GM19328 (cell line): ENCODE data around the gene SWAP70.
"Not testable (repeated sequence)": the region's sequence is repeated elsewhere in the genome, so short reads cannot be mapped to it uniquely, and the experiment has no call there.

Experiments
- ATAC-seq: cut with Tn5 transposase; IDR thresholded peaks from one replicate; pipeline ENCODE4 v1.9.1; 2021; ENCODE audit warnings: mild to moderate bottlenecking, moderate library complexity; ENCODE audit not compliant: unreplicated experiment

SWAP70 gene

DNA sequence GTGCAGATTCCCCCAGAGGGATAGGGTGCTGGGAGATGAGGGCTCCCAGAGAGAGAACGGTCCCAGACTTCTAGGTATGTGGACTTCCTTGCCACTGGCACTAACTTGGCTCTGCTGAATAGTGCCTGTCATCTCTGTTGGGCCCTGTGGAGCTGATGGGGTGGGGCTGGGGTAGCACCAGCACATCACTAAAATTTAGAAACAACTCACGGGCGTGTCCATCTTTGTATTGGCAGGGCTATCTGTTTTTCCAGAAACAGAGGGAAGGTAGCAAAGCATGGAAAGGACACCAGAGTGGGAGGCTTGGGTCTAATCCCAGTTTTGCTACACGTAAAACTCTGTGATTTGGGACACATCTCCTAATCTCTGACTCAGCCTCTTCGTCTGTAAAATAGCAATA lies 25.8 kb downstream of the SWAP70 start:
- ATAC-seq, result no peak

DNA sequence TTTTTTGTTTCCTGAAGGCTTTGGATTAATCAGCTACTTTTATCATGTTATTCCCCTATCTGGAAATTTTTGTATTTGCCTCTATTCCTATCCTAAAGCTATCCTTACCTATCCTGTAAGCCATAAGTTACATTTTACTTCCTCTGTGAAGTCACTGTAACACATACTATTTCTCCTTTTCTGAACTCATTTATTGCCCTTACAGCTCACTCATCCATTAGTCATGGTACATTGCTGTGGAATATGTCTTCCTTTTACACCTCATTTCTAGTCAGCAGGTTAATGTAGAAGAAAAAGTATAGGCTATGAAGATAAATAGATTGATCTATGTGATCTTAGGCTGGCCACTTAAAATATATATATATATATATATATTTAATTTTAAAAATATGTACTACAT lies 28.0 kb downstream of the SWAP70 start:
- no peak for ATAC-seq

DNA sequence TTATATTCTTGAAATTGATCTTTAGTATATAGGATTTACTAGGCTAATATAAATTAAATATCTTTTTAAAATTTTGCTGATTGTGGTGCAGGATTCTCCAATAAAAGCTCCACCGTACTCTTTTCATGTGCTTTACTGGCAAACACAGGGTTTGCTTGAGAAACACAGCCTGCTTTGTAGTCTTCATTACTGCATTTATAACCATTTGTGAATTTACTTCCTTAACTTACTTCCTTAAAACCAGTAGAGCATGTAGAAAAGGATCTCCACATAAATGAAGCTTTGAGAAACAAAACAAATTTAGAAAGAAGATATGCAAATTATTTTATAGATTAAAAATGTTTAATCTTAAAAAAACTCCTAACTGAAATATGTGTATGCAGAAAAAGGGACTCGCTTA lies 28.8 kb downstream of the SWAP70 start:
- no peak for ATAC-seq

DNA sequence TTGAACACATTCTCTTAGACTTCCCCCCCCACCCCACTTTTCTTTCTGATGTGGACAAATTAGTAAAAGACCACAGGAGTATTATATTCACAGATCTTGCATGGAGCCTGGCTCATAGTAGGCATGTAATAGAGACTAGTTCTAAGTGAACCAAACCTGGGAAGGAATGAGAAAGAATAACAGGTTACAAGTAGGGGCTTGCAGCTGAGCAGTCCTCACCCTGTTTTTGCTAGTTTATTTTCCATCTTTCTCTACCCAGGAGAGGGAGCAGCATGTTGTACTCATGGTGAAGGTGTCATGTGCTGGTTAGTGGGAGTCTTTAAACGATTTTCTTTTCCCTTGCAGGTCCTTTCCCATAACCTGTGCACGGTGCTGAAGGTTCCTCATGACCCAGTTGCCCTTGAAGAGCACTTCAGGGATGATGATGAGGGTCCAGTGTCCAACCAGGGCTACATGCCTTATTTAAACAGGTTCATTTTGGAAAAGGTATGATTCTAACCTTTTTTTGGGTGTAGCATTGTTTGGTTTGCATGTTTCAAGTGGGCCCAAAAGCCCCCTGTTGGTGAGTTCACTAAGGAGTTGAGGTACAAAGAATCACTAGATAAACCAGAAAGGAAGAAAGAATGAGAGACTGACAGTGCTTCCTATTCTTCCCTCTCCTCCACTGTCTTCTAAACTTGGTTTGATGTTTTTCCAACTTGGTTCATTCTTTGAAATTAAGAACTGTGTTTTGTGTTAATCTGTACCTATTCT lies 30.1 kb downstream of the SWAP70 start:
- no peak for ATAC-seq

DNA sequence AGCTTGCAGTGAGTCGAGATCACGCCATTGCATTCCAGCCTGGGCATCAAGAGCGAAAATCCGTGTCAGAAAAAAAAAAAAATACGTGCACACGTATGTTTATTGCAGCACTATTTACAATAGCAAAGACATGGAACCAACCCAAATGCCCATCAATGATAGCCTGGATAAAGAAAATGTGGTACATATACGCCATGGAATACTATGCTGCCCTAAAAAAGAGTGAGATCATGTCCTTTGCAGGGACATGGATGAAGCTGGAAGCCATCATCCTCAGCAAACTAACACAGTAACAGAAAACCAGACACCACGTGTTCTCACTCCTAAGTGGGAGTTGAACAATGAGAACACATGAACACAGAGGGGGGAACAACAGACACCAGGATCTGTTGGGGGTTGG lies 31.4 kb downstream of the SWAP70 start:
- ATAC-seq, result not testable (repeated sequence)

- ATAC-seq, result no peak
These were observed 33.9 kb downstream of the SWAP70 start for GRCh38 chr11:9697766-9698165.

GRCh38 chr11:9700105-9700801 lies 36.4 kb downstream of the SWAP70 start:
- no peak for ATAC-seq

DNA sequence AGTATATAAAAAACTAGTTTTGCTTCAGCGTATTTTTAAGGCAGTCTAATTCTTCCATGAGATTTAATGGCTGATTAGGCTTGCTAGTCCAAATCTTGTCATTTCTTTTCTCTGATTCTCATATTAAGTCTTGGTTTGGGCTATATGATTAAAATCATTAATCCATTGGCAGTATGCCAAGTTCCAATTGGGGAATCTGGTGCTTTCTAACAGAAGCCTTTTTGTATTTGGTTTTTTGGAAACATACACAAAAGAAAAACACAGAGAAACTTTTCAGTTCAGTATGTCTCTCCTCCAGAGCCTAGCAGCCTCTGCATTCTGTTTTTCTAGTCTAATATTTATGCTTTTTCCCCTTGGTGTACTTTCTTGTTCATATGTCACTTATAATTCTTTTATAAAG lies 37.9 kb downstream of the SWAP70 start:
- ATAC-seq, result no peak

DNA sequence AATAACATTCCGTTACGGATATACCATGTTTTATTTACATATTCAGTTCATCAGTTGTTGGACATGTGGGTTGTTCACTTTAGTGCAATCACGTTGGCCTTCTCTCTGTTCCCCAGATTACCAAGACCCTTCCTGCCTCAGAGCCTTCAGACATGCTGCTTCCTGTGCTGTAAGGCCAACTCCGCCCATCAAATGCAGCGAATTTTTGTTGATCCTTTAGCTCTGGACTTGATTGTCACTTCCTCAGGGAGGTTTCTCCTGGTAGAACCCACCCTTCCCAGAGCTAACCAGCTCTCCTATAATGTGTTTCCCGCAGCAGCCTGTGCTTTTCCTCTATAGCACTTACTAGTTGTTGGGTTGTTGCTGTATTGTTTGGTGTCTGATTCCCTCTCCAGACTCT lies 39.4 kb downstream of the SWAP70 start:
- ATAC-seq, result no peak

GRCh38 chr11:9704037-9704436 lies 40.2 kb downstream of the SWAP70 start:
- ATAC-seq, result no peak

DNA sequence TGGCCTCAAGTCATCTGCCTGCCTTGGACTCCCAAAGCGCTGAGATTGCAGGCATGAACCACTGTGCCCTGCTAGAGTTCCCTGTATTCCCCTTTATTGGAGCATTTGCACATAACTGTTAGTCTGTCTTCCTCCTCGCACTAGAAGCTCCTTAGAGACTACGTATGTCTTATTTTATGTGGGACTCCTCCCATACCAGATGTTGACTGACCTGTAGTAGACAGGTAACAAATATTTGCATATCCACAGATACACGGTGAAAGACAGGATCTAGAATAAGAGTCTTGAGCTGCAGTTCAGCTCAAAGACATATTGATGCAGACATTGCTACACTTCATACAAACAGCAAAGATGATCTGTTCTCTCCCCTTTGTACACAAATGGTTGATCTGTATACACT lies 40.7 kb downstream of the SWAP70 start:
- no peak for ATAC-seq

- not testable (repeated sequence) for ATAC-seq
These were observed 41.5 kb downstream of the SWAP70 start for GRCh38 chr11:9705361-9705760.

- ATAC-seq, result no peak
These were observed 44.7 kb downstream of the SWAP70 start for GRCh38 chr11:9708544-9708943.

GRCh38 chr11:9710223-9710622 lies 46.3 kb downstream of the SWAP70 start:
- ATAC-seq, result no peak

DNA sequence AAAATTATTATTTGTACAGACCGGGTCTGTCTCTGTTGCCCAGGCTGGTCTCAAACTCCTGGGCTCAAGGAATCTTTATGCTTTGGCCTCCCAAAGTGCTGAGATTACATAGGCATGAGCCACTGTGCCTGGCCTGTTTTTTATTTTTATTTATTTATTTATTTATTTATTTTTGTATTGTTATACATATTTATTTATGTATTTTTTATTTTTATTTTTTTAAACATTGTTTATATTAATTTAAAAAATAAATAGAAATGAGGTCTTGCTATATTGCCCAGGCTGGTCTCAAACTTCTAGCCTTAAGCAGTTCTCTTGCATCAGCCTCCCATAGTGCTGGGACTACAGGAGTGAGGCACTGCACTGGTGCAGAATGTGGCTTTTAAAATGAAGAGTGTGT lies 47.0 kb downstream of the SWAP70 start:
- no peak for ATAC-seq

- no peak for ATAC-seq
These were observed 47.8 kb downstream of the SWAP70 start for GRCh38 chr11:9711454-9712307.

DNA sequence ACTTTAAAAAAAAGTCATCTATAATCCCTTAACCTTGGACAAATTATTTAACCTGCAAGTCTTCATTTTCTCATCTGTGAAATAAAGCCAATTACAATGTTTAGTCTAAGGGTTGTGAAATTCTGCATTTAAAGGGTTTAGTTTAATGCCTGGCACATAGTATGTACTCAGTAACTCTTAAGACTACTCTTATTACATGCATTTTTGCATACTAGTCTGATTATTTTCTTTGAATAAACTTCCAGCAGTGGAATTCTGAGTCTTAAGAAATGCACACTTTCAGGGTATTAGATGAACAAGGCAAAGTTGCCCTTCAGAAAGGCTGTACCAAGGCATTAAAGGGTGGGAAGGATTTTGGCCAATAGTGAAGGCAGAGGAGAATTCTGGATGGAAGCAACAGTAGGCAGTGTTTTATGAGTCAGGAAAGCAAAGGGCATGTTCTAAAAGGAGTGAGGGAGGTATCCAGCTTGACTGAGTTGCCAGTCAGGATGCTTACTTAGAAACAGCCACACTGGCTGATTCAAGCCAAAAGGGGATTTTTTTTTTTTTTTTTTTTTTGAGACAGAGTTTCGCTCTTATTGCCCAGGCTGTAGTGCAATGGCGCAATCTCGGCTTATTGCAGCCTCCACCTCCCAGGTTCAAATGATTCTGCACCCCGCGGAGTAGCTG lies 50.5 kb downstream of the SWAP70 start:
- no peak for ATAC-seq

DNA sequence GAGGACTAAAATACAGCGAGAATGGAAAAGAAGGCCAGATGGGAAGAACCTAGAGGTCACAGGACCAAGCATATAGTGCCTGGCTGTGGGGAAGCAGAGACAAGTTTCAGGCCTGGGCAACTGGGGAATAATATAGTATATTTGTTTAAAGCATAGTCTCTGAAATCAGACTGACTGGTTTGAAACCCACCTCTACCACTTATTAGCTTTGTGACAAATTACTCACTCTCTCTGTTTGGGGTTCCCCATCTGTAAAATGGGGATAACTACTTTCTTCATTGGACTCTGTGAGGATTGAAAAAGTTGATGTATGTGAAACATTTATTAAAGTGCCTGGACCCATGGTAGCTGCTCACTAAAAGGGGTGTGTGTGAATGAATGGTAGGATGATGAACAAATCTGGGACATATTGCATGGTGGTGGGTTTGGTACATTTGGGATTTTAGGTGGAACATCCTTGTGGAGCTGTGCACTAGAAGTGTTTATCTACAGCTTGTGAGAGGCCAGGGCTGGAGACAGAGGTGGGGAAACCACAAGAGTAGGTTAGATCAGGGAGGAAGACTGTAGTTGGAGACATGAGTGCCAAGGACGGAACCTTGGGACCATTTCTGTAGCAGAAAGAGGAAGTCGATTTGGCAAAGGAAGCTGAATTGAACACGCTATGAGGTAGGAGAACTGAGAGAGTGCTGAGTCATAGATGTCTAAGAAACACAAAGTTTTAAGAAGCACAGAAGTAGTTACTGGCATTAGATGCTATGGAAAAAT lies 52.6 kb downstream of the SWAP70 start:
- no peak for ATAC-seq

DNA sequence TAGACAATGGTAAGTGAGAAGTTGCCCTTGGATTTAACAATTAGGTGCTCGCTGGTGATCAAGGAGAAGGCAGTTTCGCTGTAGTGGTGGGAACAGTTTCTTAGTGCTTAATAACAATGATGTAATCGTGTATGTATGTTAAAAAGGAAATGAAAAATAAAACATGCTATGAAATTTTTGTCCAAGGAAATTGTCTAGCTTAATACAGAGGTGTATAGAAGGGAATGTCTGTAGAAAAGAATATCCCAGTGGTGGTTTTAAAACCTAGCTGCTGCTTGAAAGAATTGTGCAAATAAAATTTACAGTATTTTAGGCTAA lies 53.1 kb downstream of the SWAP70 start:
- ATAC-seq, result no peak

DNA sequence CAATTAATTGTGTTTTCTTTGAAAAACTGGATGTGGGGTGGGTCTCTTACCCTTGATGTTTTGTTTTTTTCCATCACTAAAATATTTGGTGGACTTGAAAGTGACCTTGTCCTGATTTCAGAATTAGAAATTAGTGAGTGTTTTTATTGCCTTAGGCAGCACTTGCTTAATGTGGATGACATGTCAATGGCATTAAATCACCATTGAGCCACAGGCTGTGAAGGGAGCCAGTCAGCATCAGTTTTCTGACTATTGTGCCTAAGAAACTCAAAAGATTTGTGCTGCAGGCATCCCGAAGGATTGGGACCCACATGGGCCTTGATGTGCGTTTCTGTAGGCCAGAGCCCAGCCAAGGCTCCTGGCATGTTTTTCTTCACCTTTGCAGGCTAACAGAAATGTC lies 53.8 kb downstream of the SWAP70 start:
- no peak for ATAC-seq

GRCh38 chr11:9718147-9718546 lies 54.3 kb downstream of the SWAP70 start:
- no peak for ATAC-seq
